DND-41 (cell line): ENCODE data around the gene GDNF.

ENCODE experiments used
- EZH2 ChIP-seq: IDR thresholded peaks from 3 replicates; pipeline ENCODE4 v1.6.1; 2012; ENCODE audit warnings: borderline replicate concordance, low read depth, mild to moderate bottlenecking, moderate library complexity, low read length, inconsistent platforms; ENCODE audit not compliant: severe bottlenecking
- TF ChIP-seq, protein P1 (sequence below): IDR thresholded peaks from 2 replicates; pipeline ENCODE4 v1.5.1; 2012; ENCODE audit warnings: borderline replicate concordance, low read length, moderate library complexity, mild to moderate bottlenecking; ENCODE audit not compliant: poor library complexity, severe bottlenecking; ENCODE audit errors: extremely low read depth

DNA sequence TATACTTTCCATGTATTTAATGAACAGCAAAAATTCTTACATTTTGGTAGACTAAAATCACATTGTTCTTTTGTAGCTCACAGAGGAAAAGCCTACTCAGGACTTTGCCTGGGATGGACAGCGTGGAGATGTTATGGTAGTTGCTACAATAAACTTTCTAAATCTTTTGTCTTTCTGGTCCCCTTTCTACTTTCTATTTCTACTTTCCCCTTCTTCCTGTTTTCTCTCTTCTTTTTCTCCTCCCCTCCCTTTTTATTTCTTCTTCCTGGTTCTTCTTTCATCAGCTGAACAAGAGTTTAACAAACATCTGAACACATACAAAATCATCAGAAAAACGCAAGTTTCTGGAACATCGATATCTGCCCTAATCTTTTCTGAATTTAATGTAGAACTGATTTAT, 15.6 kb upstream of the GDNF start:
- TF ChIP-seq, protein P1, sequence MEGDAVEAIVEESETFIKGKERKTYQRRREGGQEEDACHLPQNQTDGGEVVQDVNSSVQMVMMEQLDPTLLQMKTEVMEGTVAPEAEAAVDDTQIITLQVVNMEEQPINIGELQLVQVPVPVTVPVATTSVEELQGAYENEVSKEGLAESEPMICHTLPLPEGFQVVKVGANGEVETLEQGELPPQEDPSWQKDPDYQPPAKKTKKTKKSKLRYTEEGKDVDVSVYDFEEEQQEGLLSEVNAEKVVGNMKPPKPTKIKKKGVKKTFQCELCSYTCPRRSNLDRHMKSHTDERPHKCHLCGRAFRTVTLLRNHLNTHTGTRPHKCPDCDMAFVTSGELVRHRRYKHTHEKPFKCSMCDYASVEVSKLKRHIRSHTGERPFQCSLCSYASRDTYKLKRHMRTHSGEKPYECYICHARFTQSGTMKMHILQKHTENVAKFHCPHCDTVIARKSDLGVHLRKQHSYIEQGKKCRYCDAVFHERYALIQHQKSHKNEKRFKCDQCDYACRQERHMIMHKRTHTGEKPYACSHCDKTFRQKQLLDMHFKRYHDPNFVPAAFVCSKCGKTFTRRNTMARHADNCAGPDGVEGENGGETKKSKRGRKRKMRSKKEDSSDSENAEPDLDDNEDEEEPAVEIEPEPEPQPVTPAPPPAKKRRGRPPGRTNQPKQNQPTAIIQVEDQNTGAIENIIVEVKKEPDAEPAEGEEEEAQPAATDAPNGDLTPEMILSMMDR: no peak
- TF ChIP-seq EZH2: no peak
